NOMO-1 (cell line): ENCODE measurements around the gene MRPS33.
"Not testable (repeated sequence)": the region's sequence is repeated elsewhere in the genome, so short reads cannot be mapped to it uniquely, and the experiment has no call there.

ENCODE experiments used
- DNase-seq, 2 experiments: peaks; one replicate each; lab custom pipeline; 2025; ENCODE audit not compliant: unreplicated experiment in 2 of 2; lab: John Stamatoyannopoulos, UW

Gene MRPS33

DNA sequence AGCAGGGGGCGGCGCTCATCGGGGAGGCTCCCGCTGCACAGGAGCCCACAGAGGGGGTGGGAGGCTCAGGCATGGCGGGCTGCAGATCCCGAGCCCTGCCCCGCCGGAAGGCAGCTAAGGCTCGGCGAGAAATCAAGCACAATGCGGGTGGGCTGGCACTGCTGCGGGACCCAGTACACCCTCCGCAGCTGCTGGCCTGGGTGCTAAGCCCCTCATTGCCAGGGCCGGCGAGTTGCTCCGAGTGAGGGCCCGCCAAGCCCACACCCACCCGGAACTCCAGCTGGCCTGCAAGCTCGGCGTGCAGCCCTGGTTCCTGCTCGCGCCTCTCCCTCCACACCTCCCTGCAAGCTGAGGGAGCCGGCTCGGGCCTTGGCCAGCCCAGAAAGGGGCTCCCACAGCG, 57.8 kb downstream of the MRPS33 start:
- not testable (repeated sequence) for DNase-seq
